Glutamatergic neuron (in vitro differentiated cells): Measurements from ENCODE around the gene SERPINA9. TPM values are rescaled to one million over a fixed set of nuclear protein-coding genes. Genes with fewer than 3 reads are reported as not detected.

ENCODE experiments used
- DNase-seq: peaks from one replicate; pipeline ENCODE4 v3.0.0; 2022
- H3K27ac Mint-ChIP-seq: one replicate; pipeline ENCODE4 v1.8.0; 2020; ENCODE audit warnings: mild to moderate bottlenecking, mixed read lengths, inconsistent platforms; ENCODE audit not compliant: unreplicated experiment
- H3K27me3 Mint-ChIP-seq: one replicate; pipeline ENCODE4 v1.8.0; 2020; ENCODE audit warnings: mild to moderate bottlenecking, moderate library complexity, mixed read lengths, inconsistent platforms; ENCODE audit not compliant: unreplicated experiment
- H3K36me3 Mint-ChIP-seq: one replicate; pipeline ENCODE4 v1.8.0; 2020; ENCODE audit warnings: mild to moderate bottlenecking, mixed read lengths, inconsistent platforms; ENCODE audit not compliant: unreplicated experiment
- H3K4me1 Mint-ChIP-seq: one replicate; pipeline ENCODE4 v1.8.0; 2020; ENCODE audit warnings: mild to moderate bottlenecking, low read depth, mixed read lengths, inconsistent platforms; ENCODE audit not compliant: unreplicated experiment
- H3K4me3 Mint-ChIP-seq: one replicate; pipeline ENCODE4 v1.8.0; 2020; ENCODE audit warnings: mild to moderate bottlenecking, mixed read lengths, inconsistent platforms; ENCODE audit not compliant: unreplicated experiment
- H3K9me3 Mint-ChIP-seq: one replicate; pipeline ENCODE4 v1.8.0; 2020; ENCODE audit warnings: mild to moderate bottlenecking, moderate library complexity, mixed read lengths, inconsistent platforms; ENCODE audit not compliant: unreplicated experiment
- CTCF ChIP-seq: fragments of 200-600 bp; sonication (generic); IDR thresholded peaks from one replicate; pipeline ENCODE4 v1.5.0; 2021; ENCODE audit not compliant: partially characterized antibody, unreplicated experiment
- total RNA-seq: library from RNA; stranded (reverse); fragmentation: NEBNext Ultra II Directional; extraction: Animal tissue kit (Norgen Biotek cat#: 25700); gene quantifications from one replicate; pipeline ENCODE4 v1.2.1, GENCODE V29; 2021; ENCODE audit not compliant: unreplicated experiment

Gene SERPINA9
- total RNA-seq, 1 donor from 2014 or later: not detected

- Mint-ChIP-seq H3K4me1 (no peaks in the 10 kb centered on the region), H3K27me3 (peaks cover 3% of the 10 kb centered on the region), H3K4me3 (no peak overlapping the region), H3K9me3 (peaks cover 2% of the 10 kb centered on the region), H3K36me3 (no peaks in the 10 kb centered on the region), H3K27ac (no peak overlapping the region)
- TF ChIP-seq CTCF: no peak
- no peak for DNase-seq
These were observed 15.5 kb upstream of the SERPINA9 start for GRCh38 chr14:94491511-94491910.

GRCh38 chr14:94489336-94489735, 13.3 kb upstream of the SERPINA9 start:
- no peak for TF ChIP-seq CTCF
- no peak for DNase-seq
- H3K27me3 Mint-ChIP-seq: peaks cover 9% of the 10 kb centered on the region
- no peak overlapping the region for H3K4me3 Mint-ChIP-seq
- H3K9me3 Mint-ChIP-seq: peaks cover 2% of the 10 kb centered on the region
- H3K36me3 Mint-ChIP-seq: no peaks in the 10 kb centered on the region
- no peak overlapping the region for H3K27ac Mint-ChIP-seq
- peaks cover 5% of the 10 kb centered on the region for H3K4me1 Mint-ChIP-seq

GRCh38 chr14:94486883-94487282, 10.9 kb upstream of the SERPINA9 start:
- no peak for TF ChIP-seq CTCF
- peaks cover 2% of the 10 kb centered on the region for H3K9me3 Mint-ChIP-seq
- no peaks in the 10 kb centered on the region for H3K36me3 Mint-ChIP-seq
- H3K4me3 Mint-ChIP-seq: no peak overlapping the region
- no peak overlapping the region for H3K27ac Mint-ChIP-seq
- peaks cover 5% of the 10 kb centered on the region for H3K4me1 Mint-ChIP-seq
- no peak for DNase-seq
- H3K27me3 Mint-ChIP-seq: peaks cover 13% of the 10 kb centered on the region

GRCh38 chr14:94485944-94486841, 10.2 kb upstream of the SERPINA9 start:
- Mint-ChIP-seq H3K9me3 (peaks cover 2% of the 10 kb centered on the region), H3K4me3 (peak overlapping the region; percentile 52), H3K27ac (peak overlapping the region; percentile 17), H3K4me1 (peaks cover 5% of the 10 kb centered on the region), H3K27me3 (peaks cover 13% of the 10 kb centered on the region), H3K36me3 (no peaks in the 10 kb centered on the region)
- DNase-seq: peak; percentile 82
- peak; percentile 99 for TF ChIP-seq CTCF

GRCh38 chr14:94484481-94484880, 8.5 kb upstream of the SERPINA9 start:
- DNase-seq: no peak

More at GRCh38 chr14:94484481-94484880, 8.5 kb upstream of the SERPINA9 start:
- no peak for TF ChIP-seq CTCF
- Mint-ChIP-seq H3K27ac (no peak overlapping the region), H3K4me3 (no peak overlapping the region), H3K36me3 (no peaks in the 10 kb centered on the region), H3K9me3 (peaks cover 3% of the 10 kb centered on the region), H3K27me3 (peaks cover 13% of the 10 kb centered on the region), H3K4me1 (peaks cover 5% of the 10 kb centered on the region)
